Keratinocyte (primary cell): ENCODE measurements around the gene AGR2. TPM values are rescaled to one million over a fixed set of nuclear protein-coding genes. Genes with fewer than 3 reads are reported as not detected.

Source experiments
- DNase-seq: peaks from one replicate; pipeline ENCODE4 v3.0.0-alpha.2; 2011; ENCODE audit warnings: low read depth, missing footprints, low spot score
- FAIRE-seq: peaks from 2 replicates; lab custom pipeline; 2011; peaks lifted over from hg19 to GRCh38; lab: Jason Lieb, UNC
- H2AFZ ChIP-seq: 2 replicates; pipeline ENCODE4 v1.6.0; 2012; ENCODE audit warnings: low read length, control low read depth, inconsistent platforms; ENCODE audit not compliant: control insufficient read depth
- H3K27ac ChIP-seq: 2 replicates; pipeline ENCODE4 v1.5.1; 2011; ENCODE audit warnings: low read length; ENCODE audit not compliant: control insufficient read depth, insufficient read depth
- H3K27me3 ChIP-seq: 3 replicates; pipeline ENCODE4 v1.6.0; 2011; ENCODE audit warnings: low read length; ENCODE audit not compliant: control insufficient read depth, insufficient read depth; ENCODE audit errors: extremely low read depth
- H3K36me3 ChIP-seq, 2 experiments: 2 replicates in 1 of 2; 3 replicates in 1 of 2; pipeline ENCODE4 v1.5.1; 2011; ENCODE audit warnings: low read length in 2 of 2, mild to moderate bottlenecking in 1 of 2; ENCODE audit not compliant: control insufficient read depth in 2 of 2, insufficient read depth in 2 of 2; ENCODE audit errors: extremely low read depth in 1 of 2
- H3K4me1 ChIP-seq: 3 replicates; pipeline ENCODE4 v1.5.1; 2011; ENCODE audit warnings: low read length; ENCODE audit not compliant: control insufficient read depth, insufficient read depth; ENCODE audit errors: extremely low read depth
- H3K4me2 ChIP-seq: 3 replicates; pipeline ENCODE4 v1.6.0; 2011; ENCODE audit warnings: low read depth, low read length; ENCODE audit not compliant: control insufficient read depth, insufficient read depth; ENCODE audit errors: extremely low read depth
- H3K4me3 ChIP-seq, 3 experiments: fragments of 200-600 bp in 1 of 3; sonication (generic) in 1 of 3; 2 replicates in 2 of 3; 3 replicates in 1 of 3; pipeline ENCODE4 v1.5.1; 2011 to 2016; ENCODE audit warnings: low read length in 3 of 3, mild to moderate bottlenecking in 3 of 3, control low read depth in 2 of 3, inconsistent platforms in 1 of 3, low read depth in 1 of 3, mixed read lengths in 1 of 3, mixed run types in 1 of 3, moderate library complexity in 1 of 3; ENCODE audit not compliant: control insufficient read depth in 2 of 3, insufficient read depth in 2 of 3; ENCODE audit errors: extremely low read depth in 1 of 3
- H3K79me2 ChIP-seq: 2 replicates; pipeline ENCODE4 v1.6.0; 2012; ENCODE audit warnings: low read length; ENCODE audit not compliant: control insufficient read depth, insufficient read depth
- H3K9ac ChIP-seq: 3 replicates; pipeline ENCODE4 v1.6.0; 2011; ENCODE audit warnings: low read length; ENCODE audit not compliant: control insufficient read depth, insufficient read depth; ENCODE audit errors: extremely low read depth
- H3K9me1 ChIP-seq: 3 replicates; pipeline ENCODE4 v1.6.0; 2011; ENCODE audit warnings: low read length; ENCODE audit not compliant: control insufficient read depth, insufficient read depth; ENCODE audit errors: extremely low read depth
- H3K9me3 ChIP-seq: 2 replicates; pipeline ENCODE4 v1.5.1; 2012; ENCODE audit warnings: low read depth, low read length; ENCODE audit not compliant: control insufficient read depth
- H4K20me1 ChIP-seq: 3 replicates; pipeline ENCODE4 v1.6.0; 2011; ENCODE audit warnings: low read length; ENCODE audit not compliant: control insufficient read depth, insufficient read depth; ENCODE audit errors: extremely low read depth
- EZH2 ChIP-seq: IDR thresholded peaks from one replicate; pipeline ENCODE4 v1.6.1; 2012; ENCODE audit warnings: inconsistent platforms, mild to moderate bottlenecking, low read length, moderate library complexity
- dilution Hi-C: fragments of 300-500 bp; cut with MboI; formaldehyde crosslinking; loops from one replicate; pipeline ENCODE4 v1.7.0; 2020; ENCODE audit warnings: low sequenced_read_pairs; ENCODE audit not compliant: extremely low pct_ligation_motif_present
- polyA plus RNA-seq, 5 experiments: library from polyadenylated mRNA; depleted of rRNA in 3 of 5; stranded (reverse) in 3 of 5; stranded (forward) in 1 of 5; unstranded in 1 of 5; fragments of >200 nt; gene quantifications; 1 replicate in 1 of 5; 2 replicates in 3 of 5; 3 replicates in 1 of 5; pipeline versions ENCODE4 v1.2.1 to v1.2.3, GENCODE V29; 2011 to 2012; ENCODE audit warnings: missing spikeins in 2 of 5, low read depth in 1 of 5, low replicate concordance in 1 of 5
- TF ChIP-seq, protein P1 (sequence below), 3 experiments: IDR thresholded peaks in 1 of 3; conservative IDR thresholded peaks in 1 of 3; optimal IDR thresholded peaks in 1 of 3; 2 replicates in 2 of 3; 3 replicates in 1 of 3; pipeline versions ENCODE3 to v1.5.1; 2011; ENCODE audit warnings: low read length in 3 of 3, mild to moderate bottlenecking in 3 of 3, moderate library complexity in 2 of 3, control low read depth in 1 of 3, inconsistent platforms in 1 of 3; ENCODE audit not compliant: insufficient read depth in 2 of 3; ENCODE audit errors: extremely low read depth in 1 of 3

The AGR2 gene
- polyA plus RNA-seq, 1 donor (not counting 4 experiments of a cell fraction or from before 2014, with no cell fraction given) = 2.3 TPM

DNA sequence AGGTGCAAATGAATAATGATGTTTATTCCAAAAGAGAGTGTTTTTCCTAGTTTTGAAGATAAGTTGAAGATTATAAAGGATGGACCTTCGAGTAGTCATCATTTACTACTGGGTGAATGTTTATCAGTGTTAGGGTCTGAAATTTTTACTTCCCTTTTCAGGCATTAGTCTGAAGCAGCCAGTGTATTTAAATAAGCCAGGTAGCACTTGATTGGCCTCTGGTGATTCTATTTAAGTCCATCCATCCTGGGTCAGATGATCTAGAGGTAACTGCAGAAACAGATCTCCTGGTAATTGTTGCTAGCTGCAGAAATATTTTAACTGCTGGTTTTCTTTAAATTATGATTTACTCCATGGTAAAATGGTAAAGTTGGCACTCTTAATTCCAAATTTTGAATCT, 34.1 kb upstream of the AGR2 start:
- H3K79me2 ChIP-seq = no peaks in the 10 kb centered on the region
- H3K9me1 ChIP-seq = no peaks in the 10 kb centered on the region
- no peaks in the 10 kb centered on the region for H3K4me1 ChIP-seq
- DNase-seq (no peak), FAIRE-seq (no peak)
- H4K20me1 ChIP-seq = no peaks in the 10 kb centered on the region
- TF ChIP-seq, protein P1, sequence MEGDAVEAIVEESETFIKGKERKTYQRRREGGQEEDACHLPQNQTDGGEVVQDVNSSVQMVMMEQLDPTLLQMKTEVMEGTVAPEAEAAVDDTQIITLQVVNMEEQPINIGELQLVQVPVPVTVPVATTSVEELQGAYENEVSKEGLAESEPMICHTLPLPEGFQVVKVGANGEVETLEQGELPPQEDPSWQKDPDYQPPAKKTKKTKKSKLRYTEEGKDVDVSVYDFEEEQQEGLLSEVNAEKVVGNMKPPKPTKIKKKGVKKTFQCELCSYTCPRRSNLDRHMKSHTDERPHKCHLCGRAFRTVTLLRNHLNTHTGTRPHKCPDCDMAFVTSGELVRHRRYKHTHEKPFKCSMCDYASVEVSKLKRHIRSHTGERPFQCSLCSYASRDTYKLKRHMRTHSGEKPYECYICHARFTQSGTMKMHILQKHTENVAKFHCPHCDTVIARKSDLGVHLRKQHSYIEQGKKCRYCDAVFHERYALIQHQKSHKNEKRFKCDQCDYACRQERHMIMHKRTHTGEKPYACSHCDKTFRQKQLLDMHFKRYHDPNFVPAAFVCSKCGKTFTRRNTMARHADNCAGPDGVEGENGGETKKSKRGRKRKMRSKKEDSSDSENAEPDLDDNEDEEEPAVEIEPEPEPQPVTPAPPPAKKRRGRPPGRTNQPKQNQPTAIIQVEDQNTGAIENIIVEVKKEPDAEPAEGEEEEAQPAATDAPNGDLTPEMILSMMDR (optimal IDR thresholded peaks at IDR 0.05 in 1 of 3, IDR thresholded peaks at IDR 0.05 in 1 of 3, conservative IDR thresholded peaks at IDR 0.05 in 1 of 3; ENCODE audit: extremely low read depth in 1 of 3, insufficient read depth in 2 of 3, low read length in 3 of 3) = no peak
- TF ChIP-seq EZH2 = no peak
- H3K4me3 ChIP-seq = no peak overlapping the region
- H3K27ac ChIP-seq = no peak overlapping the region
- H3K9ac ChIP-seq = no peak overlapping the region
- no peak overlapping the region for H2AFZ ChIP-seq
- H3K27me3 ChIP-seq = no peaks in the 10 kb centered on the region
- dilution Hi-C loops = no loop called here
- H3K4me2 ChIP-seq = no peak overlapping the region
- no peaks in the 10 kb centered on the region for H3K9me3 ChIP-seq
- no peaks in the 10 kb centered on the region for H3K36me3 ChIP-seq

DNA sequence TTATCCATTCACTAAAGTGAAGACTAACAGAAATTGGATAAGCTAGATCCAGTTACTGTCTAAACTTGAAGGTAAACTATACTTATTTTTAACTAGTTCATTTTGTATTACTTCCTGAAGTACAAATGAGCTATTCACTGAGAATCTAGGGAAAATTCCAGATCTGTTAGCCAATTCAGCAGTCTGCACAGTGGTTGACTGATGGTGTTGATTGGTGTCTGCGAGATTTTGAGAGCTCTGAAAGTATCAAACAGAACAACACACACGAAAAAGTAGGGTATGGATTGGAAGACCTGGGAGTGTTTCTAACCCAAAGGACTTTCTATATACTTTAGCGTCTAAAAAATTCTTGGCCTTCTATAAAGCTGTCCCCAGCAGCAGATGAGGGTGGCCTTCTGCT, 33.6 kb upstream of the AGR2 start:
- H3K79me2 ChIP-seq = no peaks in the 10 kb centered on the region
- no peak overlapping the region for H2AFZ ChIP-seq
- H3K4me1 ChIP-seq = no peaks in the 10 kb centered on the region
- no peaks in the 10 kb centered on the region for H3K9me3 ChIP-seq
- no peak overlapping the region for H3K9ac ChIP-seq
- no peaks in the 10 kb centered on the region for H3K36me3 ChIP-seq
- dilution Hi-C loops = no loop called here
- no peak overlapping the region for H3K4me3 ChIP-seq
- no peaks in the 10 kb centered on the region for H3K27me3 ChIP-seq
- FAIRE-seq (no peak), DNase-seq (no peak)
- no peaks in the 10 kb centered on the region for H4K20me1 ChIP-seq
- no peak overlapping the region for H3K4me2 ChIP-seq
- no peaks in the 10 kb centered on the region for H3K9me1 ChIP-seq
- no peak overlapping the region for H3K27ac ChIP-seq
- TF ChIP-seq EZH2 = no peak

DNA sequence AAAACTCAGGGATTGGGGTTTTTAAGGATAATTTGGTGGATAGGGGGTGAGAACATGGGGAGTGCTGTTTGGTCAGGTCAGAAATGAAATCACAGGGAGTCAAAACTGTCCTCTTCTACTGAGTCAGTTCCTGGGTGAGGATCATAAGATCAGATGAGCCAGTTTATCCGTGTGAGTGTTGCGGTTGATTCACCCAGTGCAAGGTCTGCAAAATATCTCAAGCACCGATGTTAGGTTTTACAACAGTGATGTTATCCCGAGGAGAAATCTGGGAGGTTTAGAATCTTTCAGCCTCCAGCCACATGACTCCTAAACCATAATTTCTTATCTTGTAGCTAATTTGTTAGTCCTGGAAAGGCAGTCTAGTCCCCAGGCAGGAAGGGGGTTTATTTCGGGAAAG, 31.7 kb upstream of the AGR2 start:
- no peak overlapping the region for H3K4me3 ChIP-seq
- H4K20me1 ChIP-seq = no peaks in the 10 kb centered on the region
- DNase-seq (no peak), FAIRE-seq (no peak)
- no peaks in the 10 kb centered on the region for H3K9me1 ChIP-seq
- no peak for TF ChIP-seq EZH2
- TF ChIP-seq, protein P1 (optimal IDR thresholded peaks at IDR 0.05 in 1 of 3, IDR thresholded peaks at IDR 0.05 in 1 of 3, conservative IDR thresholded peaks at IDR 0.05 in 1 of 3; ENCODE audit: extremely low read depth in 1 of 3, insufficient read depth in 2 of 3, low read length in 3 of 3) = no peak
- no peak overlapping the region for H3K4me2 ChIP-seq
- H2AFZ ChIP-seq = no peak overlapping the region
- no peaks in the 10 kb centered on the region for H3K36me3 ChIP-seq
- H3K79me2 ChIP-seq = no peaks in the 10 kb centered on the region
- no peaks in the 10 kb centered on the region for H3K27me3 ChIP-seq
- dilution Hi-C loops = no loop called here
- H3K9ac ChIP-seq = no peak overlapping the region
- H3K4me1 ChIP-seq = no peaks in the 10 kb centered on the region
- no peaks in the 10 kb centered on the region for H3K9me3 ChIP-seq
- H3K27ac ChIP-seq = no peak overlapping the region
